OCI-LY1 (cell line): ENCODE results near the gene TEKT2.

Experiments used
- H2AFZ ChIP-seq: fragments of 200-600 bp; sonication (generic), shearing (Covaris generic); 2 replicates; pipeline ENCODE4 v1.6.0; 2014; ENCODE audit warnings: antibody characterized with exemption, mild to moderate bottlenecking, low read length
- H3F3A ChIP-seq: fragments of 200-600 bp; sonication (generic), shearing (Covaris generic); 2 replicates; pipeline ENCODE4 v1.6.0; 2014; ENCODE audit warnings: mild to moderate bottlenecking, antibody characterized with exemption, low read length, moderate library complexity; ENCODE audit not compliant: insufficient read depth
- H3K27ac ChIP-seq: fragments of 200-600 bp; sonication (generic); 2 replicates; pipeline ENCODE4 v1.5.1; 2014; ENCODE audit warnings: low read length, mixed run types, mild to moderate bottlenecking, low read depth; ENCODE audit not compliant: poor library complexity, severe bottlenecking
- H3K27me3 ChIP-seq: fragments of 200-600 bp; sonication (generic); 2 replicates; pipeline ENCODE4 v1.6.0; 2014; ENCODE audit warnings: antibody characterized with exemption, mild to moderate bottlenecking, low read length, moderate library complexity; ENCODE audit not compliant: insufficient read depth
- H3K36me3 ChIP-seq: fragments of 200-600 bp; sonication (generic); 2 replicates; pipeline ENCODE4 v1.6.1; 2014; ENCODE audit warnings: mild to moderate bottlenecking, antibody characterized with exemption, low read length, moderate library complexity, mixed read lengths; ENCODE audit not compliant: insufficient read depth
- H3K4me1 ChIP-seq: fragments of 200-600 bp; sonication (generic); 2 replicates; pipeline ENCODE4 v1.5.1; 2014; ENCODE audit warnings: mild to moderate bottlenecking, low read length, moderate library complexity; ENCODE audit not compliant: insufficient read depth, severe bottlenecking
- H3K4me2 ChIP-seq: fragments of 200-600 bp; sonication (generic), shearing (Covaris generic); 2 replicates; pipeline ENCODE4 v1.6.1; 2014; ENCODE audit warnings: low read length
- H3K4me3 ChIP-seq: fragments of 200-600 bp; sonication (generic); 2 replicates; pipeline ENCODE4 v1.5.1; 2014; ENCODE audit warnings: low read length, low read depth, mild to moderate bottlenecking, mixed read lengths; ENCODE audit not compliant: poor library complexity, severe bottlenecking
- H3K79me2 ChIP-seq: fragments of 200-600 bp; shearing (Covaris generic); 2 replicates; pipeline ENCODE4 v1.6.1; 2016; ENCODE audit warnings: mixed run types, low read length, mixed read lengths; ENCODE audit not compliant: insufficient read depth
- H3K9ac ChIP-seq: fragments of 200-600 bp; sonication (generic), shearing (Covaris generic); 2 replicates; pipeline ENCODE4 v1.6.1; 2014; ENCODE audit warnings: mild to moderate bottlenecking, low read length, mixed read lengths
- H3K9me2 ChIP-seq: fragments of 200-600 bp; sonication (generic), shearing (Covaris generic); 2 replicates; pipeline ENCODE4 v1.6.1; 2014; ENCODE audit warnings: low read depth, mild to moderate bottlenecking, low read length, mixed read lengths
- H3K9me3 ChIP-seq: fragments of 200-600 bp; shearing (Covaris generic); 2 replicates; pipeline ENCODE4 v1.6.1; 2014; ENCODE audit warnings: low read length, mixed read lengths
- H4K20me1 ChIP-seq: fragments of 200-600 bp; sonication (generic), shearing (Covaris generic); 2 replicates; pipeline ENCODE4 v1.6.0; 2016; ENCODE audit warnings: mild to moderate bottlenecking, low read length; ENCODE audit not compliant: insufficient read depth
- CTCF ChIP-seq: fragments of 200-600 bp; sonication (generic), shearing (Covaris generic); IDR thresholded peaks from 2 replicates; pipeline ENCODE4 v1.5.1; 2017; ENCODE audit warnings: mild to moderate bottlenecking, antibody characterized with exemption, low read length, moderate library complexity, mixed read lengths
- EZH2 ChIP-seq: fragments of 200-600 bp; sonication (generic), shearing (Covaris generic); IDR thresholded peaks from 2 replicates; pipeline ENCODE4 v1.8.0; 2017; ENCODE audit warnings: borderline replicate concordance, mixed run types, mild to moderate bottlenecking, antibody characterized with exemption, low read length, moderate library complexity, mixed read lengths

The TEKT2 gene

GRCh38 chr1:36098650-36099365, 14.9 kb downstream of the TEKT2 start:
- Histone ChIP-seq H3K9me3 (no peaks in the 10 kb centered on the region), H3K36me3 (peaks cover 25% of the 10 kb centered on the region; the same call in 1 of the 2 replicates), H3K4me2 (no peak overlapping the region), H3K9me2 (no peaks in the 10 kb centered on the region), H4K20me1 (no peaks in the 10 kb centered on the region), H3K4me1 (peaks cover 9% of the 10 kb centered on the region), H3F3A (no peaks in the 10 kb centered on the region), H3K27ac (no peak overlapping the region), H3K79me2 (no peaks in the 10 kb centered on the region), H3K9ac (no peak overlapping the region), H3K27me3 (no peaks in the 10 kb centered on the region), H2AFZ (no peak overlapping the region), H3K4me3 (no peak overlapping the region)
- TF ChIP-seq EZH2, result no peak
- TF ChIP-seq CTCF, result no peak

GRCh38 chr1:36099681-36100341, 15.9 kb downstream of the TEKT2 start:
- Histone ChIP-seq H2AFZ (no peak overlapping the region), H3K9ac (no peak overlapping the region; the same call in 1 of the 2 replicates), H3K4me2 (peak overlapping the region; percentile 59)

GRCh38 chr1:36100376-36100775, 16.5 kb downstream of the TEKT2 start:
- Histone ChIP-seq H3K4me1 (peaks cover 9% of the 10 kb centered on the region), H3K9ac (no peak overlapping the region), H3K36me3 (peaks cover 10% of the 10 kb centered on the region; the same call in 1 of the 2 replicates), H4K20me1 (no peaks in the 10 kb centered on the region), H3K27ac (no peak overlapping the region), H3K79me2 (no peaks in the 10 kb centered on the region), H3K4me2 (peak overlapping the region; percentile 59; the same call in 1 of the 2 replicates), H3F3A (no peaks in the 10 kb centered on the region), H3K27me3 (no peaks in the 10 kb centered on the region), H2AFZ (no peak overlapping the region), H3K9me2 (no peaks in the 10 kb centered on the region), H3K9me3 (no peaks in the 10 kb centered on the region), H3K4me3 (no peak overlapping the region)
- TF ChIP-seq CTCF (no peak), EZH2 (no peak)

More at GRCh38 chr1:36099681-36100341, 15.9 kb downstream of the TEKT2 start:
- Histone ChIP-seq H3K9me2 (no peaks in the 10 kb centered on the region), H3F3A (no peaks in the 10 kb centered on the region), H3K79me2 (no peaks in the 10 kb centered on the region), H3K27ac (no peak overlapping the region), H3K36me3 (peaks cover 15% of the 10 kb centered on the region; the same call in 1 of the 2 replicates), H3K4me3 (peak overlapping the region; percentile 24), H4K20me1 (no peaks in the 10 kb centered on the region), H3K4me1 (peaks cover 9% of the 10 kb centered on the region), H3K9me3 (no peaks in the 10 kb centered on the region), H3K27me3 (no peaks in the 10 kb centered on the region)
- TF ChIP-seq EZH2, result no peak
- TF ChIP-seq CTCF, result peak; percentile 94
